Measurements from ENCODE around the gene TGFA. TPM values are rescaled to one million over a fixed set of nuclear protein-coding genes. Genes with fewer than 3 reads are reported as not detected.

Gene TGFA
- total RNA-seq, 2 experiments from 2014 or later: not detected

DNA sequence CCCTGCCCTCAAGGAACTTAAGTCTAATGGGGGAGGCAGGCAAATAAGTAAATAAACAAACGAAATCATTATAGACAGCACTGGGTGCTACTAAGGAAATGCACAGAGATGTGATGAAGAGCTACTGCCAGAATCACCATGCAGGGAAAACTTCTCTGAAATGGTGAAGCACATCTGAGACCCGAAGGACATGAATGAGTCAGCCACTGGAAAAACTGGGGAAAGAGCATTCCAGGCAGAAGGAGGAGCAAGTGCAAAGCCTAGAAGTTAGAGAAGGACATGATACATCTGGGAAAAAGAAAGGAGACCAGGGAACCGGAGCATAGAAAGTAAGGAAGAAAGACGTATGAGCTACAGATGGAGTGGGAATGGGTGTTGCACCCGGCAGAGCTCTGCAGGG lies 56.8 kb downstream of the TGFA start:
- TF ChIP-seq, protein P1, sequence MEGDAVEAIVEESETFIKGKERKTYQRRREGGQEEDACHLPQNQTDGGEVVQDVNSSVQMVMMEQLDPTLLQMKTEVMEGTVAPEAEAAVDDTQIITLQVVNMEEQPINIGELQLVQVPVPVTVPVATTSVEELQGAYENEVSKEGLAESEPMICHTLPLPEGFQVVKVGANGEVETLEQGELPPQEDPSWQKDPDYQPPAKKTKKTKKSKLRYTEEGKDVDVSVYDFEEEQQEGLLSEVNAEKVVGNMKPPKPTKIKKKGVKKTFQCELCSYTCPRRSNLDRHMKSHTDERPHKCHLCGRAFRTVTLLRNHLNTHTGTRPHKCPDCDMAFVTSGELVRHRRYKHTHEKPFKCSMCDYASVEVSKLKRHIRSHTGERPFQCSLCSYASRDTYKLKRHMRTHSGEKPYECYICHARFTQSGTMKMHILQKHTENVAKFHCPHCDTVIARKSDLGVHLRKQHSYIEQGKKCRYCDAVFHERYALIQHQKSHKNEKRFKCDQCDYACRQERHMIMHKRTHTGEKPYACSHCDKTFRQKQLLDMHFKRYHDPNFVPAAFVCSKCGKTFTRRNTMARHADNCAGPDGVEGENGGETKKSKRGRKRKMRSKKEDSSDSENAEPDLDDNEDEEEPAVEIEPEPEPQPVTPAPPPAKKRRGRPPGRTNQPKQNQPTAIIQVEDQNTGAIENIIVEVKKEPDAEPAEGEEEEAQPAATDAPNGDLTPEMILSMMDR (conservative IDR thresholded peaks at IDR 0.05; ENCODE audit: low read length): no peak
- TF ChIP-seq EZH2phosphoT487 (IDR thresholded peaks at IDR 0.05; ENCODE audit: borderline replicate concordance, low read depth, low read length): no peak
- ChIA-PET POLR2A (interaction anchor here (1.0 kb wide), 1 partner anchor 31 kb away, joined by 3 read pairs; no protein-coding TSS in a partner anchor), CTCF (ENCODE audit: unreplicated experiment) (no interaction called here)
- Histone ChIP-seq H3K9me2 (ENCODE audit: insufficient read depth, low read length) (no peaks in the 10 kb centered on the region), H4K20me1 (ENCODE audit: insufficient read depth, low read length) (no peaks in the 10 kb centered on the region), H3K27ac (ENCODE audit: low read depth, low read length, poor library complexity, severe bottlenecking) (no peak overlapping the region), H3K4me2 (ENCODE audit: low read length) (no peak overlapping the region), H3K4me3 (ENCODE audit: low read depth, low read length, poor library complexity, severe bottlenecking) (no peak overlapping the region), H3K9me3 (ENCODE audit: low read length) (no peaks in the 10 kb centered on the region), H3K4me1 (ENCODE audit: insufficient read depth, low read length, poor library complexity, severe bottlenecking) (no peaks in the 10 kb centered on the region), H3K36me3 (ENCODE audit: insufficient read depth, low read length) (no peaks in the 10 kb centered on the region), H3K79me2 (ENCODE audit: insufficient read depth, low read depth, low read length) (no peaks in the 10 kb centered on the region), H2AFZ (ENCODE audit: low read length) (no peak overlapping the region)
- intact Hi-C loops (cut with micrococcal nuclease; ENCODE audit: unreplicated experiment): no loop called here
- no peak for DNase-seq (ENCODE audit: low spot score)
- no TSS peak for BruUV-seq (replicated peaks)

DNA sequence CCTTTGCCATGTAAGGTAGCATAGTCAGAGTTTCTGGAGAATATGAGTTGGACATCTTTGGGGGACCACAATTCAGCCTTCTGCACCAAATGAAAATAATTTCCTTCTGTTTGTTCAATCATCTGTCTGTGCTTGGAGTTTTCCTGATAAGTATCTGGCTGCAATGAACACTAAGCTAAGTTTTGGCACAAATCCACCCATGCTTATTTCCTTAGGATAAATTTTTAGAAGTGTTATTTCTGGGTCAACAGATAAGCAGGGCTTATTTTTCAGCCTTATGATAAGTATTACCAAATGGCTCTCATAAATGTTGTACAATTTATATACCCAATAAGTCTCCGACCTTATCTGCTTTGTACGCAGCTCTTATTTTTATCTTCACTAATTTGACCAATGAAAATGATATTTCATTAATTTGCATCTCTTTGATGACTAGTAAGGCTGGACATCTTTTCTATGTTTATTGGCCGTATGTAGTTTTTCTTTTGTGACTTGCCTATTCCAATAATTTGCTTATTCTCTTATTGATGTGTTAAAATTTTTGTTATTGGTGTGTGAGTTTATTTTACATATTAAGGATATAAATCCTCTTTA lies 59.2 kb downstream of the TGFA start:
- ChIA-PET POLR2A (no interaction called here), CTCF (ENCODE audit: unreplicated experiment) (no interaction called here)
- no peak for DNase-seq (ENCODE audit: low spot score)
- intact Hi-C loops (cut with micrococcal nuclease; ENCODE audit: unreplicated experiment): no loop called here
- Histone ChIP-seq H3K4me3 (ENCODE audit: low read depth, low read length, poor library complexity, severe bottlenecking) (no peak overlapping the region), H3K4me2 (ENCODE audit: low read length) (no peak overlapping the region), H3K36me3 (ENCODE audit: insufficient read depth, low read length) (no peaks in the 10 kb centered on the region), H3K27ac (ENCODE audit: low read depth, low read length, poor library complexity, severe bottlenecking) (no peak overlapping the region), H4K20me1 (ENCODE audit: insufficient read depth, low read length) (no peaks in the 10 kb centered on the region), H3K4me1 (ENCODE audit: insufficient read depth, low read length, poor library complexity, severe bottlenecking) (no peaks in the 10 kb centered on the region), H3K79me2 (ENCODE audit: insufficient read depth, low read depth, low read length) (no peaks in the 10 kb centered on the region), H3K9me2 (ENCODE audit: insufficient read depth, low read length) (no peaks in the 10 kb centered on the region), H3K9me3 (ENCODE audit: low read length) (no peaks in the 10 kb centered on the region), H2AFZ (ENCODE audit: low read length) (no peak overlapping the region)
- no peak for TF ChIP-seq EZH2phosphoT487 (IDR thresholded peaks at IDR 0.05; ENCODE audit: borderline replicate concordance, low read depth, low read length)
- TF ChIP-seq, protein P1 (conservative IDR thresholded peaks at IDR 0.05; ENCODE audit: low read length): no peak
- BruUV-seq (replicated peaks): no TSS peak

DNA sequence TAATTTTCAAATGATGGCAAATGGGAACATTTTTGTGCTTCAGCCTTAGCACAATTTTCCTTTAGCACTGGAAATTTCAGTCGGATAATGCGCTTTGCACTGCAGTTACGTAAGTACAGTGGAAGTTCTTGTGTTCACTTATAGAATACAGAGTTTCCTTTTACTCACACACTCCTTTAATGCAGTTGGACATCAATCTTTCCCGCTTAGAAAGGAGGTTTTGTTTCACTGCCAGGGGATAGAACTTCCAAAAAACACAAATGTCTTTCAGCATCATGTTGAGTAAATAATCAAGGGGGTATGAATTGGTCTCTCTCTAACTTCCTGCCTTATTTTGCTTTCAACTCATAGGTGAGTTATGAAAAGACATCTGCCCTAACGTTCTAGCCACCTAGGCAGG lies 63.2 kb downstream of the TGFA start:
- no peaks in the 10 kb centered on the region for H4K20me1 ChIP-seq (ENCODE audit: insufficient read depth, low read length)
- H3K4me3 ChIP-seq (ENCODE audit: low read depth, low read length, poor library complexity, severe bottlenecking): no peak overlapping the region
- no peak overlapping the region for H2AFZ ChIP-seq (ENCODE audit: low read length)
- H3K27ac ChIP-seq (ENCODE audit: low read depth, low read length, poor library complexity, severe bottlenecking): no peak overlapping the region
- POLR2A ChIA-PET: no interaction called here
- CTCF ChIA-PET (ENCODE audit: unreplicated experiment): no interaction called here
- intact Hi-C loops (cut with micrococcal nuclease; ENCODE audit: unreplicated experiment): no loop called here
- no peak for DNase-seq (ENCODE audit: low spot score)
- H3K4me2 ChIP-seq (ENCODE audit: low read length): no peak overlapping the region
- no peaks in the 10 kb centered on the region for H3K79me2 ChIP-seq (ENCODE audit: insufficient read depth, low read depth, low read length)
- no peaks in the 10 kb centered on the region for H3K9me2 ChIP-seq (ENCODE audit: insufficient read depth, low read length)
- H3K4me1 ChIP-seq (ENCODE audit: insufficient read depth, low read length, poor library complexity, severe bottlenecking): no peaks in the 10 kb centered on the region
- TF ChIP-seq EZH2phosphoT487 (IDR thresholded peaks at IDR 0.05; ENCODE audit: borderline replicate concordance, low read depth, low read length): no peak
- TF ChIP-seq, protein P1 (conservative IDR thresholded peaks at IDR 0.05; ENCODE audit: low read length): no peak
- no peaks in the 10 kb centered on the region for H3K36me3 ChIP-seq (ENCODE audit: insufficient read depth, low read length)
- no peaks in the 10 kb centered on the region for H3K9me3 ChIP-seq (ENCODE audit: low read length)
- BruUV-seq (replicated peaks): no TSS peak
